GM12878 (cell line): ENCODE measurements around the gene RAB4B. TPM values are rescaled to one million over a fixed set of nuclear protein-coding genes. Genes with fewer than 3 reads are reported as not detected.

ENCODE experiments used
- BACH1 ChIP-seq: fragments of 450-650 bp; IDR thresholded peaks from 2 replicates; pipeline ENCODE4 v1.6.1; 2017; ENCODE audit warnings: mild to moderate bottlenecking, borderline replicate concordance
- CREM ChIP-seq: IDR thresholded peaks from 2 replicates; pipeline ENCODE4 v1.6.1; 2014; ENCODE audit warnings: antibody characterized with exemption, low read depth
- MTA3 ChIP-seq: IDR thresholded peaks from 2 replicates; pipeline ENCODE4 v1.6.1; 2012; ENCODE audit warnings: low read length, inconsistent platforms, borderline replicate concordance
- POLR2AphosphoS2 ChIP-seq: IDR thresholded peaks from 2 replicates; pipeline ENCODE4 v1.6.1; 2011; ENCODE audit warnings: low read depth, mild to moderate bottlenecking, low read length, improper control_type of control experiment, moderate library complexity
- RB1 ChIP-seq: fragments of 450-650 bp; formaldehyde crosslinking; IDR thresholded peaks from 2 replicates; pipeline ENCODE4 v1.6.1; 2017; ENCODE audit warnings: mild to moderate bottlenecking, borderline replicate concordance
- SIN3A ChIP-seq: IDR thresholded peaks from 2 replicates; pipeline ENCODE4 v1.6.1; 2012; ENCODE audit warnings: low read depth, low read length, improper control_type of control experiment
- SIX5 ChIP-seq: IDR thresholded peaks from 2 replicates; pipeline ENCODE4 v1.6.1; 2011; ENCODE audit warnings: mild to moderate bottlenecking, low read depth, low read length, moderate library complexity; ENCODE audit not compliant: severe bottlenecking
- SP1 ChIP-seq: IDR thresholded peaks from one replicate; pipeline ENCODE4 v1.6.1; 2011; ENCODE audit warnings: low read depth, low read length
- SPI1 ChIP-seq: IDR thresholded peaks from 2 replicates; pipeline ENCODE4 v1.6.1; 2011; ENCODE audit warnings: low read depth, mild to moderate bottlenecking, low read length, moderate library complexity, borderline replicate concordance; ENCODE audit not compliant: insufficient read depth
- SREBF2 ChIP-seq: IDR thresholded peaks from 2 replicates; pipeline ENCODE4 v1.6.1; 2012; ENCODE audit warnings: mild to moderate bottlenecking, low read length
- YY1 ChIP-seq: IDR thresholded peaks from 2 replicates; pipeline ENCODE4 v1.6.1; 2011; ENCODE audit warnings: low read depth, mild to moderate bottlenecking, low read length
- ZZZ3 ChIP-seq: IDR thresholded peaks from 2 replicates; pipeline ENCODE4 v1.6.1; 2011; ENCODE audit warnings: low read depth; ENCODE audit not compliant: control insufficient read depth, insufficient read length
- polyA plus RNA-seq, 11 experiments: library from polyadenylated mRNA; depleted of rRNA in 4 of 11; unstranded in 6 of 11; stranded (reverse) in 5 of 11; fragments of >200 nt; fragmentation: Nextera tagmentation in 4 of 11; fragmentation: Illumina TruSeq in 1 of 11; extraction: Ambion mirVana in 4 of 11; extraction: Trizol in 1 of 11; gene quantifications; 1 replicate in 1 of 11; 2 replicates in 10 of 11; pipeline versions ENCODE4 v1.2.1 to v1.2.3, GENCODE V29; 2011 to 2016; ENCODE audit warnings: inconsistent platforms in 2 of 11, missing spikeins in 2 of 11, low read depth in 1 of 11
- total RNA-seq, 4 experiments: library from RNA; depleted of rRNA in 3 of 4; stranded (reverse); fragments of >200 nt in 3 of 4; fragmentation: Illumina TruSeq in 1 of 4; extraction: Trizol in 1 of 4; gene quantifications; 2 replicates each; pipeline versions ENCODE4 v1.2.1 to v1.2.3, GENCODE V29; 2013 to 2021
- TF ChIP-seq, protein P1 (sequence below): fragments of 450-650 bp; IDR thresholded peaks from 2 replicates; pipeline ENCODE4 v1.6.1; 2017; ENCODE audit warnings: mild to moderate bottlenecking, low read depth, inconsistent platforms; ENCODE audit not compliant: poor library complexity, severe bottlenecking
- TF ChIP-seq, protein P2 (sequence below): fragments of 450-650 bp; IDR thresholded peaks from 2 replicates; pipeline ENCODE4 v1.6.1; 2016; ENCODE audit warnings: mild to moderate bottlenecking, moderate library complexity, borderline replicate concordance
- TF ChIP-seq, protein P3 (sequence below): IDR thresholded peaks from 2 replicates; pipeline ENCODE4 v1.6.1; 2012; ENCODE audit warnings: low read depth, low read length, improper control_type of control experiment
- TF ChIP-seq, protein P4 (sequence below): IDR thresholded peaks from 2 replicates; pipeline ENCODE4 v1.6.1; 2012; ENCODE audit warnings: low read depth, low read length, improper control_type of control experiment
- TF ChIP-seq, protein P5 (sequence below): fragments of 150-350 bp; IDR thresholded peaks from 2 replicates; pipeline ENCODE4 v1.6.1; 2016; ENCODE audit warnings: low read depth, low read length

RAB4B gene
- total and polyA plus RNA-seq, 10 of the 15 experiments (the other 5 are each of a cell fraction or from before 2014, with no cell fraction given) = 0.60 to 51.5 (median 27.7) TPM

DNA sequence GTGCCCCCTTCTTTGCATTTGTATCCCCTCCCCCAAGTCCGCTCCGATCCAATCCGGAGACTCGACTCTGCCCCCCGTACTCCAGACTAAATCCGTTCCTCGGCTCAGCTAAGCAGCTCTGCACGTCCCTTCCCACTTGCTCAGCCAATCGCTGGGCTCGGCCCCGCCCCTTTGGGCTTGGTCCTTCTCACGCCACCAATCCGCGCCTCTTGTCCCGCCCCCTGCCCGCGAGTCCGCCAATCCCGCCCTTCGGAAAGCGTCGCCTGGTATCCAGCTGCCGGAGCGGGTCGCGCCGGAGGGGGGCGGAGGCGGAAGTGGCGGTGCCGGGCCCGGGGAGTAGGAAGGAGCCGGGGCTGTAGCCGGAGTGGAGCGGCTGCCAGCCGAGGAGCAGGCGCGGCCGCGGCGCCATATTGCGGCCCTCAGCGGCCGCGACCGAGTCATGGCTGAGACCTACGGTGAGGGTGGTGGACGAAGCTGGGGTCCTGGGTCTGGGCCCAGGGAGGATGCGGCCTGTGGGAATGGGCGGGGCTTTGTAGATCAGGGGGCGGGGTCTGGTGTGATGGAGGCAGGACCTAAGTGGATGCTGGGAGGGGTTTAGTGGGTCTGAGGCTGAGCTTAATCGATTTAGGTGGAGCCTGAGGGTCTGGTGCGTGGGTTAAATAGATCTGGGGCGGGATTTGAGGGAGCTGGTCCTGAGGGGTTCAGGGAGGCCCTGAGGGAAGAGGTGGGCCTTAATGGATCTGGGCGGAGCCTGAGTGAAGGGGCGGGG, at the start of gene RAB4B (continued):
- TF ChIP-seq, protein P1, sequence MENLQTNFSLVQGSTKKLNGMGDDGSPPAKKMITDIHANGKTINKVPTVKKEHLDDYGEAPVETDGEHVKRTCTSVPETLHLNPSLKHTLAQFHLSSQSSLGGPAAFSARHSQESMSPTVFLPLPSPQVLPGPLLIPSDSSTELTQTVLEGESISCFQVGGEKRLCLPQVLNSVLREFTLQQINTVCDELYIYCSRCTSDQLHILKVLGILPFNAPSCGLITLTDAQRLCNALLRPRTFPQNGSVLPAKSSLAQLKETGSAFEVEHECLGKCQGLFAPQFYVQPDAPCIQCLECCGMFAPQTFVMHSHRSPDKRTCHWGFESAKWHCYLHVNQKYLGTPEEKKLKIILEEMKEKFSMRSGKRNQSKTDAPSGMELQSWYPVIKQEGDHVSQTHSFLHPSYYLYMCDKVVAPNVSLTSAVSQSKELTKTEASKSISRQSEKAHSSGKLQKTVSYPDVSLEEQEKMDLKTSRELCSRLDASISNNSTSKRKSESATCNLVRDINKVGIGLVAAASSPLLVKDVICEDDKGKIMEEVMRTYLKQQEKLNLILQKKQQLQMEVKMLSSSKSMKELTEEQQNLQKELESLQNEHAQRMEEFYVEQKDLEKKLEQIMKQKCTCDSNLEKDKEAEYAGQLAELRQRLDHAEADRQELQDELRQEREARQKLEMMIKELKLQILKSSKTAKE = no peak
- TF ChIP-seq RB1 = peak; percentile 37; the same call in 1 of the 2 replicates
- peak; percentile 50; the same call in 1 of the 2 replicates for TF ChIP-seq POLR2AphosphoS2
- no peak for TF ChIP-seq SIX5
- TF ChIP-seq, protein P2, sequence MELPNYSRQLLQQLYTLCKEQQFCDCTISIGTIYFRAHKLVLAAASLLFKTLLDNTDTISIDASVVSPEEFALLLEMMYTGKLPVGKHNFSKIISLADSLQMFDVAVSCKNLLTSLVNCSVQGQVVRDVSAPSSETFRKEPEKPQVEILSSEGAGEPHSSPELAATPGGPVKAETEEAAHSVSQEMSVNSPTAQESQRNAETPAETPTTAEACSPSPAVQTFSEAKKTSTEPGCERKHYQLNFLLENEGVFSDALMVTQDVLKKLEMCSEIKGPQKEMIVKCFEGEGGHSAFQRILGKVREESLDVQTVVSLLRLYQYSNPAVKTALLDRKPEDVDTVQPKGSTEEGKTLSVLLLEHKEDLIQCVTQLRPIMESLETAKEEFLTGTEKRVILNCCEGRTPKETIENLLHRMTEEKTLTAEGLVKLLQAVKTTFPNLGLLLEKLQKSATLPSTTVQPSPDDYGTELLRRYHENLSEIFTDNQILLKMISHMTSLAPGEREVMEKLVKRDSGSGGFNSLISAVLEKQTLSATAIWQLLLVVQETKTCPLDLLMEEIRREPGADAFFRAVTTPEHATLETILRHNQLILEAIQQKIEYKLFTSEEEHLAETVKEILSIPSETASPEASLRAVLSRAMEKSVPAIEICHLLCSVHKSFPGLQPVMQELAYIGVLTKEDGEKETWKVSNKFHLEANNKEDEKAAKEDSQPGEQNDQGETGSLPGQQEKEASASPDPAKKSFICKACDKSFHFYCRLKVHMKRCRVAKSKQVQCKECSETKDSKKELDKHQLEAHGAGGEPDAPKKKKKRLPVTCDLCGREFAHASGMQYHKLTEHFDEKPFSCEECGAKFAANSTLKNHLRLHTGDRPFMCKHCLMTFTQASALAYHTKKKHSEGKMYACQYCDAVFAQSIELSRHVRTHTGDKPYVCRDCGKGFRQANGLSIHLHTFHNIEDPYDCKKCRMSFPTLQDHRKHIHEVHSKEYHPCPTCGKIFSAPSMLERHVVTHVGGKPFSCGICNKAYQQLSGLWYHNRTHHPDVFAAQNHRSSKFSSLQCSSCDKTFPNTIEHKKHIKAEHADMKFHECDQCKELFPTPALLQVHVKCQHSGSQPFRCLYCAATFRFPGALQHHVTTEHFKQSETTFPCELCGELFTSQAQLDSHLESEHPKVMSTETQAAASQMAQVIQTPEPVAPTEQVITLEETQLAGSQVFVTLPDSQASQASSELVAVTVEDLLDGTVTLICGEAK = peak; percentile 69; the same call in 1 of the 2 replicates
- peak; percentile 98 for TF ChIP-seq SP1
- TF ChIP-seq SIN3A = peak; percentile 76; the same call in 1 of the 2 replicates
- peak; percentile 92 for TF ChIP-seq YY1
- TF ChIP-seq, protein P3, sequence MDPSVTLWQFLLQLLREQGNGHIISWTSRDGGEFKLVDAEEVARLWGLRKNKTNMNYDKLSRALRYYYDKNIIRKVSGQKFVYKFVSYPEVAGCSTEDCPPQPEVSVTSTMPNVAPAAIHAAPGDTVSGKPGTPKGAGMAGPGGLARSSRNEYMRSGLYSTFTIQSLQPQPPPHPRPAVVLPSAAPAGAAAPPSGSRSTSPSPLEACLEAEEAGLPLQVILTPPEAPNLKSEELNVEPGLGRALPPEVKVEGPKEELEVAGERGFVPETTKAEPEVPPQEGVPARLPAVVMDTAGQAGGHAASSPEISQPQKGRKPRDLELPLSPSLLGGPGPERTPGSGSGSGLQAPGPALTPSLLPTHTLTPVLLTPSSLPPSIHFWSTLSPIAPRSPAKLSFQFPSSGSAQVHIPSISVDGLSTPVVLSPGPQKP = no peak; the same call in 1 of the 2 replicates
- TF ChIP-seq SPI1 = peak; percentile 66
- no peak for TF ChIP-seq MTA3
- TF ChIP-seq, protein P4, sequence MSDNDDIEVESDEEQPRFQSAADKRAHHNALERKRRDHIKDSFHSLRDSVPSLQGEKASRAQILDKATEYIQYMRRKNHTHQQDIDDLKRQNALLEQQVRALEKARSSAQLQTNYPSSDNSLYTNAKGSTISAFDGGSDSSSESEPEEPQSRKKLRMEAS = no peak
- TF ChIP-seq SREBF2 = peak; percentile 49; the same call in 1 of the 2 replicates
- peak; percentile 7; the same call in 1 of the 2 replicates for TF ChIP-seq CREM
- TF ChIP-seq ZZZ3 = no peak
- peak; percentile 50; the same call in 1 of the 2 replicates for TF ChIP-seq BACH1
- TF ChIP-seq, protein P5, sequence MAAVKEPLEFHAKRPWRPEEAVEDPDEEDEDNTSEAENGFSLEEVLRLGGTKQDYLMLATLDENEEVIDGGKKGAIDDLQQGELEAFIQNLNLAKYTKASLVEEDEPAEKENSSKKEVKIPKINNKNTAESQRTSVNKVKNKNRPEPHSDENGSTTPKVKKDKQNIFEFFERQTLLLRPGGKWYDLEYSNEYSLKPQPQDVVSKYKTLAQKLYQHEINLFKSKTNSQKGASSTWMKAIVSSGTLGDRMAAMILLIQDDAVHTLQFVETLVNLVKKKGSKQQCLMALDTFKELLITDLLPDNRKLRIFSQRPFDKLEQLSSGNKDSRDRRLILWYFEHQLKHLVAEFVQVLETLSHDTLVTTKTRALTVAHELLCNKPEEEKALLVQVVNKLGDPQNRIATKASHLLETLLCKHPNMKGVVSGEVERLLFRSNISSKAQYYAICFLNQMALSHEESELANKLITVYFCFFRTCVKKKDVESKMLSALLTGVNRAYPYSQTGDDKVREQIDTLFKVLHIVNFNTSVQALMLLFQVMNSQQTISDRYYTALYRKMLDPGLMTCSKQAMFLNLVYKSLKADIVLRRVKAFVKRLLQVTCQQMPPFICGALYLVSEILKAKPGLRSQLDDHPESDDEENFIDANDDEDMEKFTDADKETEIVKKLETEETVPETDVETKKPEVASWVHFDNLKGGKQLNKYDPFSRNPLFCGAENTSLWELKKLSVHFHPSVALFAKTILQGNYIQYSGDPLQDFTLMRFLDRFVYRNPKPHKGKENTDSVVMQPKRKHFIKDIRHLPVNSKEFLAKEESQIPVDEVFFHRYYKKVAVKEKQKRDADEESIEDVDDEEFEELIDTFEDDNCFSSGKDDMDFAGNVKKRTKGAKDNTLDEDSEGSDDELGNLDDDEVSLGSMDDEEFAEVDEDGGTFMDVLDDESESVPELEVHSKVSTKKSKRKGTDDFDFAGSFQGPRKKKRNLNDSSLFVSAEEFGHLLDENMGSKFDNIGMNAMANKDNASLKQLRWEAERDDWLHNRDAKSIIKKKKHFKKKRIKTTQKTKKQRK = peak; percentile 83
